GM19351 (cell line): ENCODE measurements around the gene ZFAND5.
A peak's percentile ranks its signal among the peaks of the same experiment; 100 is the strongest.

ENCODE experiments used
- ATAC-seq: cut with Tn5 transposase; IDR thresholded peaks from one replicate; pipeline ENCODE4 v1.9.1; 2021; ENCODE audit warnings: mild to moderate bottlenecking, moderate library complexity; ENCODE audit not compliant: unreplicated experiment

ZFAND5 gene

GRCh38 chr9:72326641-72327040 lies 38.4 kb downstream of the ZFAND5 start:
- no peak for ATAC-seq

DNA sequence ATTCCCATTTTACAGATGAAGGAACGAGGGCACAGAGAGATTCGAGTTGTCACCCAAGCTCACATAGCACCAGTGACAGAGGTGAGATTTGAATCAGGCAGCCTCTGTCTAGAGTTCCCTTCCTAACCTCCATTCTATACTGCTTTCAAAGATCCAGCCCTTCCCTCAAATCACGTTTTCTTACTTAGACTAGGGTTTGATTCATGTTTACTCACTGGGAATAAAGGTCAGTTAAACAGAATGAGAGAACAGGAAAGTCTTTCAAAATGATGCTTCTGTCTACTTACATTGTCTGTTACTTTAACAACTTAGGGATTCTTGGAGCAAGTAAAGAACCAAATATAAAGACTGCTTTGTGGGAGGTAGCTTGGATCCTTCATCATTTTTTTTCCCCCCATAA lies 40.0 kb downstream of the ZFAND5 start:
- ATAC-seq, result no peak

DNA sequence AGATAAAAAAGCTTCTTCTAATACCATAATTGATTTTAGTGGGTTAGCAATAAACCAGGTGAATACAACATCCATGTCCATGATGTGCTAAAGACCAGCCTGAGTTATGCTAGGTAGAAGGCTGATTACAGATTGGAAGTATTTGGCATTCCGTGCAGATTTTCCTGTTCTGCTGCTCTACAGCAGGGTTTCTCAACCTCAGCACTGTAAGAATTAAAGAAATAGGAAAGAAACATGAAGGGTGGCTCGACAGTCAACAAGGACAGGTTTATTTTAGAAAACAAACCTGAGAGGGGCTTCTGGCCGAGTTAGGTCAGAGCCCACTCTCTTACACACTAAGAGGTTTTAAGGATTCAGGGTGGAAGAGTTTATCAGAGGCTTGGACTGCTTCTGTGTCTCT lies 42.3 kb downstream of the ZFAND5 start:
- no peak for ATAC-seq

GRCh38 chr9:72322259-72322658 lies 42.7 kb downstream of the ZFAND5 start:
- ATAC-seq, result no peak

DNA sequence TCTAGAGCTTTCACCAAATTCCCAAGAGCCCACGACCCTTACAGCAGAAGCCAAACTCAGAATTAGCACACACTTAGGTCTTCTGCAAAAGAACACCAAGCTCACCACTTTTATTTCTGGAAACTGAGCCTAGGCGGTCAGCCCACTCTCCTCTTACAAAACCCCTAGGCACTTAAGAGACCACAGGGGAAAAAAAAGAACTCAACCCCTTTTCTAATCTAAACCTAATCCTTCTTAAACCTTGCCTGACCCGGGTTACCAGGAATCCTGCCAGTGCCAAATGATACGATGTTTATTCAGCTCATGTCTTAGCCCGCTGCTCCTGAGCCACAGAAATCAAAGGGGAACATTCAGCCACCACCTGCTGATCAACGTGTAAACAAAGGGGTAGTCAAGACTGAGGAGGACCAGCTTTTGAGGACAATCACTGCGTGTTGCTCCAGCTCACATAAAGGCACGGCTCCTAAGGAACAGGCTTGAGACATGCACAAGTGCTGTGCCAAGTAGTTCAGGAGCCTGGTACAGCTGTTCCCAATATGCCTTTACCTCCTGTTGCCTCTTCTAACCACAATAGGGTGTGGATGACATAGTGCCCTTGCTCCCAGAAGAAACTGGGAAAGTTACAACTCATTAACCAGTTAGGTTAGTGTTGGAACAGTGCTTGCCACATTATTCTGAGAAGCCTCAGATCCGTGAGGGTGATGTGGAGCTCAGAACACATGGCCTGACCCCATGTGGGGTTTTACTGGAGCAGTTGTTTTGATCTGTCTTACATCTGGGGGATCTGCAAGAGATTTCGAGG lies 49.3 kb downstream of the ZFAND5 start:
- no peak for ATAC-seq

DNA sequence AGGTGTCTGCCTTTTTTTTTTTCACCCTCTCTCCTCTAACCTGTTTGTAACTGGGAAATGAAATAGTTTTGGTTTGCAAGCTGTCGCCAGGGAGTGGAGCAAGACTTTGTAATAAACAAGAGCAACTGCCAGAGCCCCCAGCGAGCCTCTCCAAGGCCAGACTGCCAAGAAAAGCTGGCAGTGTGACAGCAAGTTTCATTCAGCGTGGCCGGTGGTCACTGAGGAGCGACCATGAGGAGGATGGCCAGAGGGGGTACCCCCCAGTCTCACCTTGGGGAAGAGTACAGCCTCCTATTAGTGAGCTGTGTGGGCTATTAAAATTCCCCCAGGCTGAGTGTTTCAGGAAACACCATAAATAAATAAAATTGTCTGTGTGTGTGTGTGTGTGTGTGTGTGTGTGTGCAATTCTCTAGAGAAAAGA lies 49.9 kb downstream of the ZFAND5 start:
- ATAC-seq, result no peak

DNA sequence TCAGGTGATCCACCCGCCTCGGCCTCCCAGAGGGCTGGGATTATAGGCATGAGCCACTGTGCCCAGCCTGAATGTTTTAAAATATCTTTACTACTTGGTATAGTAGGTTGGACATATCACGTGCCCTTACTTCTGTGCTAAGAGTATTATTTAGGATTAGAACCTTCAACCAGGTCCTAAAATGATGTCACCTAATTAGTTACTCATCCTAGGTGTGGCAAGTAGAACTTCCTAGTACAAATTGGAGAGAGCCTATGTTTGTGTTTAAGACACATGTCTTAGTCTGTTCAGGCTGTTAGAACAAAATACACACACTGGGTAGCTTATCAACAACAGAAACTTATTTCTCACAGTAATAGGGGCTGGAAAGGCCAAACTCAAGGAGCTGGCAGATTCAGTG lies 51.5 kb downstream of the ZFAND5 start:
- ATAC-seq, result no peak

- ATAC-seq, result no peak
Observed at GRCh38 chr9:72312386-72312987, 52.5 kb downstream of the ZFAND5 start.

GRCh38 chr9:72309364-72310133 lies 55.5 kb downstream of the ZFAND5 start:
- ATAC-seq, result no peak

DNA sequence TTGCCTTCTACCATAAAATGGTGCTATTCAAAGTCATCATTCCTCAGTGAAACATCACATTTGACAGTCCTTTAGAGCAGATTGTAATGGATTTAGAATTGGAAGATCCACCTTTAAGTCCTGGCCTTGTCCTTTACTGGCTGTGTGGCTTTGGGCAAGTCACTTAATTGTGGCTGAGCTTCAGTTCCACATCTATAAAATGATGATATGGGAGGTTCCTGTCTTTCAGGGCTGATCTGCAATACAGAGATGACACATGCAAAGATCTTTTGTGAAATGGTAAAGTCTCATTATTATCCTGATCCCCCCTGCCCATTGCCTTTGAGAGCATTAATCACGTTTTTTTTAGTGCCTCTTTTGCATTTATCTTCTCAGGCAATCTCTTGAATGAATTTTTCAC lies 58.2 kb downstream of the ZFAND5 start:
- ATAC-seq, result no peak

- no peak for ATAC-seq
Observed at GRCh38 chr9:72305707-72306106, 59.3 kb downstream of the ZFAND5 start.

- ATAC-seq, result peak; percentile 73
Observed at GRCh38 chr9:72305102-72305546, 59.9 kb downstream of the ZFAND5 start.

- no peak for ATAC-seq
Observed at GRCh38 chr9:72304538-72304937, 60.5 kb downstream of the ZFAND5 start.
